Suprapubic skin (tissue), 4 donors: ENCODE results near the gene SYNPO2.

Experiments used
- CTCF ChIP-seq, 2 donors: fragments of 200-600 bp in 1 of 2; fragments of 450-650 bp in 1 of 2; sonication (generic) in 1 of 2; IDR thresholded peaks; one replicate each; pipeline ENCODE4 v1.5.1; 2016 to 2019; ENCODE audit warnings: antibody characterized with exemption in 2 of 2, mild to moderate bottlenecking in 1 of 2, moderate library complexity in 1 of 2
- EP300 ChIP-seq: sonication (generic); formaldehyde crosslinking; IDR thresholded peaks from one replicate; pipeline ENCODE4 v1.6.1; 2017; ENCODE audit warnings: antibody characterized with exemption
- POLR2AphosphoS5 ChIP-seq, 3 donors: sonication (generic); formaldehyde crosslinking; IDR thresholded peaks; one replicate each; pipeline ENCODE4 v1.6.1; 2017; ENCODE audit warnings: antibody characterized with exemption in 3 of 3

- TF ChIP-seq EP300: no peak
- no peak for TF ChIP-seq POLR2AphosphoS5 (IDR thresholded peaks at IDR 0.05)
- no peak for TF ChIP-seq CTCF (IDR thresholded peaks at IDR 0.05)
These were observed 49.3 kb upstream of the SYNPO2 start for GRCh38 chr4:118839221-118839927.
